NCI-H187 treated with DMSO at 0.1 percent for 48 hours (cell line): ENCODE data around the gene SLC23A1.
"Not testable (repeated sequence)": the region's sequence is repeated elsewhere in the genome, so short reads cannot be mapped to it uniquely, and the experiment has no call there.

Experiments
- DNase-seq: peaks from one replicate; lab custom pipeline; 2025; lab: John Stamatoyannopoulos, UW

SLC23A1 gene

DNA sequence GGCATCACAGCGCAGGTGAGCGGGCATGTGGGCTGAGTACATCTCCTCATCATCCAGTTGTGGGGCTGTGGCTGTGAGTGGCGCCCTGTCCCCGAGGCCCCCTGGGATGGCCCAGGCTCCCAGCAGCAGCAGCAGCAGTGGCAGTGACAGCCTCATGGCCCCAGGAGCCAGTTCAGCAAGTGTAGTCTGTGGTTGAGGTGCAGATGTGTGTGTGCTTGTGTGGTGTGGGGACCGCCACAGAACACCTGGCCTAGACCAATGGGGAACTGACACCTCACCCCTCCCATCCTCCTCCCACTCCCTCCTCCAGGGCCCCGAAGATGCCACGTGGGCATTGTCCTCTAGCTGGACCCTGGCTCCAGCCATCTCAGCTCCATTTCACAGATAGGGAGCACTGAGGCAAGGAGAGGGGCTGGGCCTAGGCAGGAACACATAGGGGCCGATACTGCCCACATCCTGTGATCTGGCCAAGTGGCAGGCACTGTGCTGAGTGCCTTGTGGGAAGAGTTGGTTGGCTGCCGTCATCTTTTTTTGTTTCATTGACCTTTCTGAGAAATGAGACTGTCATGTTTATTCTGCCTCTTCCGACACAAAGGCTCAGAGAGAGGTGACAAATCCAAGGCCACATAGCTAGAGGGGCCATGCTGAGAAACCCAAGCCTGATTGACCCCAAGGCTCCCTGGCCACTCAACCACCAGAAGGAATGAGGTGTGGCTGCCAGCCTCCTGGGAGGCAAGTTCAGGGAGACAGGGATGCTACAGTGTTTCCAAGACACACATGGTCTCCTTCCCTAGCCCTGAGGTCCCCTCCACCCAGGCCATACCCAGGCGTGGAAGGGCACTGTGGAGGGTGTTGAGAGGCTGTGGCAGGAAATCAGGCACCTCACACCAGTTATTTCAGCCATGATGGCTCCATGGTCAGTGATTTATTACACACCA lies 6.9 kb upstream of the SLC23A1 start, which contains the start of gene MZB1:
TSS of gene MZB1 (minus strand) at position 213 of the 938 bp plus-strand sequence. CDS start at position 156, 57 bp downstream.
- DNase-seq: no peak

DNA sequence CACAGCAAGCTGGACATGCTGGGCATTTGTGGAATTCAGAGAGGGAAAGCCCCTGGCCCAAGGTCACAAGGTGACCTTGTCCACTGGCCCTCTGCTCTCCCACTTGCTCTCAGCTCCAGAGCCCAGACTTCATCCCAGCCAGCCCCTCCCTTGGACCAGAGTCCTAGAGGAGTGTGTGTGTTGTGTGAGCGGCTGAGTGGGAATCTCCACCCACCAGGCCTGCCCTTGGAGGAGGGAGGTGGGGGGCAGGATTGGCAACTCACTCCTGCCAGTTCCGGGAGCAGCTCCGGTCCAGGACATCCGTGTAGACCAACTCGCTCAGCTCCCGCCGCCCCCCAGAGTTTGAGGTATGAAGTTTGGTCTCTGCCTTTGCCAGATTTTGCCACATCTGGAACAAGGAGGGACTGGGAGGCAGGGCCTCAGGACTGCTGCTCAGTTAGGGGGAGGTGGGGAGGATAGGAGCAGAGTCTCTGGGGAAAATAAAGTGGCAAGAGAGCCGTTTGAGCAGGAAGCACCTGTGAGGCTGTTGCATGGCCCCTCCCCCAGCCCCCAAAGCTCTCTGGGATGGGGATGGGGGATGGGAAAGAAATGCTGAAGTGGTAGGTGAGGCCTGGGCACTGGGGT lies 5.2 kb upstream of the SLC23A1 start:
- no peak for DNase-seq

- DNase-seq: no peak
Measured at GRCh38 chr5:139387611-139388197, 4.6 kb upstream of the SLC23A1 start.

DNA sequence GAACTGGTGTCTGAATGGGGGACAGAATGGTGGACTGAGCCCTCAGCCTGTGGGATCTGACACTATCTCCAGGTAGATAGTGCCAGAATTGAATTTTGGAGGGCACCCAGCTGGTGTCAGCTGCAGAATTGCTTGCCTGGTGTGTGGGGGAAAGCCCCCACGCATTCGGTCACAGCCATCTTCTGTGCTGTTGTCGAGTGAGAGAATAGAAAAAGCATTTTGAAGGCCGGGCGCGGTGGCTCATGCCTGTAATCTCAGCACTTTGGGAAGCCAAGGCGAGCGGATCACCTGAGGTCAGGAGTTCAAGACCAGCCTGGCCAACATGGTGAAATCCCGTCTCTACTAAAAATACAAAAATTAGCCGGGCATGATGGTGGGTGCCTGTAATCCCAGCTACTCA lies 3.9 kb upstream of the SLC23A1 start:
- DNase-seq: not testable (repeated sequence)

GRCh38 chr5:139386050-139386438 lies 2.9 kb upstream of the SLC23A1 start:
- DNase-seq: no peak

- no peak for DNase-seq
Measured at GRCh38 chr5:139385061-139386049, 2.3 kb upstream of the SLC23A1 start.

DNA sequence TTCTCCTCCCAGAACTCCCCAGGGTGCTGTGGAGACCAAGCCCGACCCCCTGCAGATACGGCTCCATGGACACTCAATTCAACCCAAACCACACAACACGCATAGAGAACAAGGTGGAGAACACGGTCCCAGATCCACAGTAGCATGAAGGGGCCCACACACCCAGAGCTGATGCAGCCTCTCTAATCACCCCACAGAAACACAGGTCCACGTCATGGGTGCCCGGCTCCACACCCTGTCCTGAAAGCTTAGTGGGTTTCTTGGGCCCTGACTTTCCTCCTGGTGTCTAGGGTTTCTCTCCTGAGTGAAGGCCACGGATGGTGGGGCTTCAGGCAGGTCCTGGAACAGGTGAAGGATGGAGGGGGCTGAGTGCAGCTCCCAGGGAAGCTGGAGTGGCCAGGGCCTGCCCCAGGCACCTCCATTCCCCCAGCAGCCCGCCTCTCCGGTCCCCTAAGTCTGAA lies 1.5 kb upstream of the SLC23A1 start:
- DNase-seq: no peak

- DNase-seq: no peak
Measured at GRCh38 chr5:139383993-139384590, 995 bp upstream of the SLC23A1 start.

DNA sequence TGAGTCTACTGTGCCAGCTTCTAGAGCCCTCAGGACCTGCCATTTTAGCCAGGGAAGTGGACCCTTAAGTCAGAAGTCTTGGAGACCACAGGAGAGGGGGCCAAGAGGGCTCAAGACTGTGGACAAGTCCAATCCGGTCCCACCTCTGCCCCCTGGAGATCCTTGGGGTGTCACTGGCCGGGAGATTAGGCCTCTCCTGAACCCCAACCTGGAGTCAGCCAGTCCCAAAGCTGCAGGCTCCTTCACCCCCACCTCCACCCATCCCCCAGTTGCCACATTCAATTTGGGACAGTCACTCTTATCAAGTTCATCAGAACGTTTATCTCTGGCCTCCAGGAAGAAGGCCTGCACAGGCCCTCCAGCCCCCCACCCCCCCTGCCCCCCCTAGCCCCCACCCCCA lies 290 bp downstream of the SLC23A1 start:
- no peak for DNase-seq

DNA sequence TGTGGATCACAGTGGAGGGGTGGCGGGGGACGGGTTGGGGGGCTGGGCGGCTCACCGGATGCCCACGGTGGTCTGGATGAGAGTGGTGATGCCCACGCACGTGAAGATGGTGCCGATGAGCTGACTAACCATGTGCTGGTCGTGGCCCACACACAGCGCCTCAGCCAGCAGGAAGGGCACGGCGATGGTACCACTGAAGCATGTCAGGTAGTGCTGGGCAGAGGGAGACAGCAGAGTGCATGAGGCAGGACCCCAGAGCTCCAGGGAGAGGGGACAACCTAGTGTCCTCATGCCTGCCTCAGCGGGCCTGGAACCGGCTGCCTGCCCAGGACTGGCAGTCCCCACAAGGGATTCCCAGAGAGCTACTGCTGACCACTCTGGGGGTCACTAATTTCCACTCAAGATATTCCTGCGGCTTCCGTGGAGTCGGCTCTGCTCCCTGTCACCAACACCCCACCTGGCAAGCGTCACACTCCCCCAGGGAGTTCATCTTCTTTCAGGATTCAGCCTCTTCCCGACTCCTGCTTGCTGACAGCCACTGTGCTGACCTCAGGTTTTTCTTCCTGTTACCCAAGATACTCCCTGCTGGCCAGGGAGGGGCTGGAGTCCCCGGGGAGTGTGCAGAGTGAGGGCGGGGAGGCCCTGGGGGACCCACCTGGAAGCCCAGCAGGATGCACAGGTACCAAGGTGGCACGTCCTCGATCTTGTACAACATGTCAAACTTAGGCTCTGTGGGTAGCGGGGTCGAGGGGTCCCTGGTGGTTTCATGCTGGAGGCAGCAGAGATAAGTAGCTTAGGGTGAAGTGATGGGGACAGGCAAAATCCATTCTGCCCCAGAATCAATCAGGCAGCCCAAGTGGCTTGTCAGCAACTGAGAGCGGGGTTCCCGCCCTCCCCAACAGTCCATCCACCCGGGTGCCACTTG lies 998 bp downstream of the SLC23A1 start:
- no peak for DNase-seq

- DNase-seq: no peak
Measured at GRCh38 chr5:139379626-139380449, 3.3 kb downstream of the SLC23A1 start.

GRCh38 chr5:139378941-139379361 lies 4.1 kb downstream of the SLC23A1 start:
- DNase-seq: no peak

- DNase-seq: no peak
Measured at GRCh38 chr5:139378101-139378825, 4.8 kb downstream of the SLC23A1 start.

GRCh38 chr5:139377226-139377625 lies 5.9 kb downstream of the SLC23A1 start:
- no peak for DNase-seq

DNA sequence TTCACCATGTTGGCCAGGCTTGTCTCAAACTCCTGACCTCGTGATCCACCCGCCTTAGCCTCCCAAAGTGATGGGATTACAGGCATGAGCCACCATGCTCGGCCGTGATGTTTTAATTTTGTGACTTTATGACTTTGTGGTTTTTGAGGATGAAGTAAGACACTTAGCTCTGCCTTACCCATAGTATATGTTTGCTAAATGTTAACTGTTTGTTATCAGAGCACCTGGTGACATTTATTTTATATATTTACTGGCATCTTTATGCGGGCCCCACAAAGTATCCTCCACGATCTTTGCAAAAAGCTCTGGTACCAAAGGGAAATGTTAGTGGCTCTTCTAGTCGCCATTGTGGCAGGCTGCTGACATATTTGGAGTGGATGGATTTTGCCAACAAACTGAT lies 6.7 kb downstream of the SLC23A1 start:
- DNase-seq: no peak

- no peak for DNase-seq
Measured at GRCh38 chr5:139374909-139375308, 8.2 kb downstream of the SLC23A1 start.

DNA sequence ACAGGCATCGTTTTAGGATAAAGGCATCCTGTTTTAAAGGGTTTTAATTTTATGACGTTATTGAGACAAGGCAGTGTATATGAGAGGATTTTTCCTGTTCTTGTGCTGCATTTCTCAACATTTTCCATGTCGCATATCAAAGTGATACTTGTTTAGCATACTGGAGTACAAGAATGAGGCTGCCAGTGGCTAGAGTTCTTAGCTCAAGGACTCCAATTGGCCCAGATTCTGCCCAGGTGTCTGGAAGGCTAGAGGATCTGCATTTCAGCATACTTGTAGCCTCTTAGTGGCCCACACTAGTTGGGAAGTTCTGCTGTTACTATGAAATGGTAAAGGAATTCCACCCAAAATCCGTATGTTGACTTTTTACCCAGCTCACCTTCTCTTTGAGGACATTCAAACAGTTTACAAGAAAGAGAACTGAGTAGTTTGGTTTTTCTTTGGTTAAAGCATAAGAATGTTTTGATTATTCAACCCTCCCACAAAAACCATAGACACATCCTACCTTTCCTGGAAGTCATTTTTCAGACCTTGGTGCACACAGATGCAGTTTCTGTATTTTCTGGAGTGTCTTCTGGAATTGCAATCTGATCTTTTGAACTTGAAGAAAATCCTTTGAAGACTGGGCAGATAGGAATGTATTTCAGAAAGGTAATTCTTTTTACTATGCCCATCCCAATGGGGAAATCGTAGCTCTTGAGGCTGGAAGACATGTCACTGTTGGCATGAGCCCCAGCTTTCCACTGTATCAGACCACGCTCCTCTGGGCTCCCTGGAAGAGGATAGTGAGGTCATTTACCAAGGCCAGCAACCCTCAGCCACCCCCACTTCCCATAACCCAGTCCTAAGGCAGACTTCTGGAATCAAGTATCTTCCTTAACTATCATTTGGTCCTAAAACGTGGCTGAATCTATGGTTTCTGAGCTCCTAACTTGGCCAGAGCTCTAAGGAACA lies 11.3 kb downstream of the SLC23A1 start:
- DNase-seq: no peak
